H1 (cell line): ENCODE data around the gene TBX6. TPM values are rescaled to one million over a fixed set of nuclear protein-coding genes. Genes with fewer than 3 reads are reported as not detected.
A peak's percentile ranks its signal among the peaks of the same experiment; 100 is the strongest.

Source experiments
- CTCF ChIA-PET: fragments of 300-600 bp; sonication (Branson Sonifier 250); formaldehyde crosslinking; loops from one replicate; lab custom pipeline; 2021; ENCODE audit not compliant: partially characterized antibody; lab: Charles Lee
- POLR2A ChIA-PET: fragments of 300-600 bp; sonication (Branson Sonifier 250); formaldehyde crosslinking; loops from one replicate; lab custom pipeline; 2021; ENCODE audit warnings: inconsistent platforms; ENCODE audit not compliant: partially characterized antibody; lab: Charles Lee
- DNase-seq, 2 experiments: peaks; one replicate each; pipeline versions ENCODE4 v3.0.0 to v3.0.0-alpha.2; 2010 to 2022; ENCODE audit warnings: low spot score in 2 of 2, low read depth in 1 of 2, mixed read lengths in 1 of 2
- FAIRE-seq: peaks from 2 replicates; lab custom pipeline; 2011; peaks lifted over from hg19 to GRCh38; lab: Jason Lieb, UNC
- H2AFZ ChIP-seq: 2 replicates; pipeline ENCODE4 v1.8.1; 2012; ENCODE audit warnings: low read length, inconsistent platforms
- H2AK5ac ChIP-seq: 2 replicates; pipeline ENCODE4 v1.6.1; 2013; ENCODE audit warnings: low read depth, low read length
- H2BK120ac ChIP-seq: replicated peaks from 2 replicates; pipeline ENCODE3; 2013; ENCODE audit warnings: low read depth, low read length, inconsistent platforms
- H2BK12ac ChIP-seq: 2 replicates; pipeline ENCODE4 v1.6.1; 2013; ENCODE audit warnings: low read depth, low read length
- H2BK15ac ChIP-seq: 2 replicates; pipeline ENCODE4 v1.6.1; 2013; ENCODE audit warnings: low read length
- H2BK20ac ChIP-seq: 2 replicates; pipeline ENCODE4 v1.6.1; 2013; ENCODE audit warnings: low read length
- H2BK5ac ChIP-seq: 2 replicates; pipeline ENCODE4 v1.6.1; 2013; ENCODE audit warnings: low read depth, low read length
- H3K14ac ChIP-seq: 2 replicates; pipeline ENCODE4 v1.6.1; 2013; ENCODE audit warnings: inconsistent platforms; ENCODE audit not compliant: insufficient read length
- H3K18ac ChIP-seq: 2 replicates; pipeline ENCODE4 v1.6.1; 2013; ENCODE audit warnings: low read length; ENCODE audit errors: extremely low read depth
- H3K23ac ChIP-seq: 2 replicates; pipeline ENCODE4 v1.6.1; 2013; ENCODE audit warnings: inconsistent platforms; ENCODE audit not compliant: insufficient read length
- H3K23me2 ChIP-seq: 2 replicates; pipeline ENCODE4 v1.6.1; 2013; ENCODE audit warnings: low read depth, low read length
- H3K27ac ChIP-seq: 2 replicates; pipeline ENCODE4 v1.6.1; 2011; ENCODE audit warnings: low read depth, low read length, inconsistent platforms
- H3K27me3 ChIP-seq, 4 experiments: replicated peaks in 1 of 4; 1 replicate in 1 of 4; 2 replicates in 3 of 4; pipeline versions ENCODE4 v1.6.1 to v1.8.1; 2011 to 2013; ENCODE audit warnings: low read length in 3 of 4, mild to moderate bottlenecking in 3 of 4, inconsistent platforms in 2 of 4, mixed read lengths in 2 of 4, moderate library complexity in 1 of 4; ENCODE audit not compliant: control insufficient read depth in 3 of 4, insufficient read depth in 3 of 4; ENCODE audit errors: extremely low read depth in 1 of 4
- H3K36me3 ChIP-seq, 4 experiments: 2 replicates each; pipeline versions ENCODE4 v1.6.1 to v1.8.1; 2011 to 2013; ENCODE audit warnings: mild to moderate bottlenecking in 4 of 4, low read length in 3 of 4, moderate library complexity in 2 of 4, control low read depth in 1 of 4, inconsistent platforms in 1 of 4; ENCODE audit not compliant: insufficient read depth in 4 of 4, control insufficient read depth in 2 of 4
- H3K4ac ChIP-seq: replicated peaks from 2 replicates; pipeline ENCODE3; 2013; ENCODE audit warnings: low read length, low read depth, mixed read lengths, inconsistent platforms; ENCODE audit not compliant: insufficient read length
- H3K4me1 ChIP-seq, 4 experiments: replicated peaks in 1 of 4; 1 replicate in 1 of 4; 2 replicates in 3 of 4; pipeline versions ENCODE4 v1.6.1 to v1.8.1; 2011 to 2013; ENCODE audit warnings: low read length in 3 of 4, inconsistent platforms in 2 of 4, mixed read lengths in 1 of 4; ENCODE audit not compliant: insufficient read depth in 4 of 4, control insufficient read depth in 3 of 4
- H3K4me2 ChIP-seq, 2 experiments: 2 replicates each; pipeline versions ENCODE4 v1.6.1 to v1.8.1; 2011 to 2013; ENCODE audit warnings: low read depth in 2 of 2, low read length in 2 of 2, control low read depth in 1 of 2, inconsistent platforms in 1 of 2, mild to moderate bottlenecking in 1 of 2; ENCODE audit not compliant: insufficient read depth in 1 of 2
- H3K4me3 ChIP-seq, 4 experiments: fragments of 200-600, 300-600 bp in 1 of 4; sonication (generic), shearing (Covaris generic), sonication (Bioruptor Twin) in 1 of 4; 2 replicates each; pipeline versions ENCODE4 v1.5.1 to v1.8.1; 2011 to 2016; ENCODE audit warnings: low read length in 4 of 4, low read depth in 3 of 4, control low read depth in 2 of 4, inconsistent platforms in 2 of 4, mild to moderate bottlenecking in 2 of 4, mixed read lengths in 1 of 4, moderate library complexity in 1 of 4; ENCODE audit not compliant: insufficient read depth in 2 of 4; ENCODE audit errors: extremely low read depth in 1 of 4
- H3K56ac ChIP-seq: replicated peaks from 2 replicates; pipeline ENCODE3; 2013; ENCODE audit warnings: low read depth, mild to moderate bottlenecking, mixed read lengths, low read length, inconsistent platforms; ENCODE audit not compliant: insufficient read length
- H3K79me1 ChIP-seq: 2 replicates; pipeline ENCODE4 v1.6.1; 2013; ENCODE audit warnings: low read depth, low read length, control low read depth
- H3K79me2 ChIP-seq, 2 experiments: 2 replicates each; pipeline versions ENCODE4 v1.6.1 to v1.8.1; 2012 to 2013; ENCODE audit warnings: low read length in 2 of 2, mild to moderate bottlenecking in 2 of 2, inconsistent platforms in 1 of 2; ENCODE audit not compliant: insufficient read depth in 2 of 2, control insufficient read depth in 1 of 2
- H3K9ac ChIP-seq, 4 experiments: replicated peaks in 1 of 4; 1 replicate in 1 of 4; 2 replicates in 3 of 4; pipeline versions ENCODE4 v1.6.1 to v1.8.1; 2011 to 2013; ENCODE audit warnings: low read depth in 3 of 4, low read length in 3 of 4, control low read depth in 2 of 4, mild to moderate bottlenecking in 2 of 4, moderate library complexity in 2 of 4, inconsistent platforms in 1 of 4; ENCODE audit errors: extremely low read depth in 1 of 4
- H3K9me3 ChIP-seq, 2 experiments: 2 replicates each; pipeline versions ENCODE4 v1.6.1 to v1.8.1; 2012 to 2013; ENCODE audit warnings: mild to moderate bottlenecking in 2 of 2, moderate library complexity in 2 of 2, control low read depth in 1 of 2, inconsistent platforms in 1 of 2, low read depth in 1 of 2, low read length in 1 of 2, mixed read lengths in 1 of 2; ENCODE audit not compliant: insufficient read depth in 2 of 2
- H4K20me1 ChIP-seq, 2 experiments: replicated peaks in 1 of 2; 2 replicates each; pipeline versions ENCODE3 to v1.8.1; 2011 to 2013; ENCODE audit warnings: inconsistent platforms in 2 of 2, low read length in 2 of 2, mild to moderate bottlenecking in 1 of 2; ENCODE audit not compliant: insufficient read depth in 2 of 2, control insufficient read depth in 1 of 2
- H4K5ac ChIP-seq: 2 replicates; pipeline ENCODE4 v1.6.1; 2013; ENCODE audit warnings: low read length, low read depth, mixed read lengths, inconsistent platforms; ENCODE audit not compliant: insufficient read length
- H4K8ac ChIP-seq: 2 replicates; pipeline ENCODE4 v1.8.0; 2013; ENCODE audit warnings: mild to moderate bottlenecking, moderate library complexity, low read length, inconsistent platforms; ENCODE audit not compliant: insufficient read depth; ENCODE audit errors: extremely low read depth
- H4K91ac ChIP-seq: replicated peaks from 2 replicates; pipeline ENCODE3; 2013; ENCODE audit warnings: low read length, mixed read lengths, inconsistent platforms; ENCODE audit not compliant: insufficient read length
- CHD2 ChIP-seq: IDR thresholded peaks from 2 replicates; pipeline ENCODE4 v1.6.1; 2012; ENCODE audit warnings: low read length, improper control_type of control experiment
- CREB1 ChIP-seq: IDR thresholded peaks from 2 replicates; pipeline ENCODE4 v1.6.1; 2012; ENCODE audit warnings: inconsistent platforms
- KDM4A ChIP-seq: IDR thresholded peaks from one replicate; pipeline ENCODE4 v1.7.1; 2012; ENCODE audit warnings: low read depth, mild to moderate bottlenecking, moderate library complexity, low read length, inconsistent platforms; ENCODE audit not compliant: severe bottlenecking
- KDM5A ChIP-seq: fragments of 200-600 bp; IDR thresholded peaks from 2 replicates; pipeline ENCODE4 v1.7.1; 2012; ENCODE audit warnings: mild to moderate bottlenecking, low read length, inconsistent platforms, mixed read lengths
- MAFK ChIP-seq: IDR thresholded peaks from 2 replicates; pipeline ENCODE4 v1.6.1; 2012; ENCODE audit warnings: low read depth, mild to moderate bottlenecking, improper control_type of control experiment, low read length
- NRF1 ChIP-seq: IDR thresholded peaks from 2 replicates; pipeline ENCODE4 v1.6.1; 2011; ENCODE audit warnings: mild to moderate bottlenecking, low read depth, low read length, improper control_type of control experiment
- RFX5 ChIP-seq: IDR thresholded peaks from 2 replicates; pipeline ENCODE4 v1.6.1; 2011; ENCODE audit warnings: low read depth, low read length, improper control_type of control experiment, borderline replicate concordance
- SIRT6 ChIP-seq: IDR thresholded peaks from one replicate; pipeline ENCODE4 v1.7.1; 2012; ENCODE audit warnings: low read length, inconsistent platforms
- TEAD4 ChIP-seq: IDR thresholded peaks from 2 replicates; pipeline ENCODE4 v1.6.1; 2012; ENCODE audit warnings: low read depth, low read length, inconsistent platforms, mixed read lengths
- USF2 ChIP-seq: IDR thresholded peaks from 2 replicates; pipeline ENCODE4 v1.6.1; 2011; ENCODE audit warnings: low read length, improper control_type of control experiment
- ZNF274 ChIP-seq: IDR thresholded peaks from 2 replicates; pipeline ENCODE4 v1.7.0; 2012; ENCODE audit warnings: low read length, borderline replicate concordance; ENCODE audit errors: extremely low read depth
- WGBS, 2 experiments: shearing (Covaris generic) in 1 of 2; methylation state at CpG; one replicate each; pipeline versions ENCODE4 v1.1.6 to v1.1.7; 2013 to 2015; ENCODE audit warnings: low lambda C conversion rate in 2 of 2, mixed read lengths in 2 of 2, inconsistent platforms in 1 of 2, low coverage in 1 of 2, missing lambda C conversion rate in 1 of 2; ENCODE audit not compliant: insufficient replicate concordance in 2 of 2, insufficient coverage in 1 of 2, insufficient read length in 1 of 2; ENCODE audit errors: extremely low coverage in 1 of 2, missing lambda C conversion rate in 1 of 2; 5-methylcytosine and 5-hydroxymethylcytosine counted together
- polyA plus RNA-seq, 7 experiments: library from polyadenylated mRNA; depleted of rRNA in 3 of 7; stranded (reverse) in 5 of 7; unstranded in 2 of 7; fragments of >200 nt in 5 of 7; fragments of 200-250 nt in 2 of 7; gene quantifications; 1 replicate in 5 of 7; 2 replicates in 1 of 7; 4 replicates in 1 of 7; pipeline versions ENCODE4 v1.2.1 to v1.2.3, GENCODE V29; 2011 to 2013; ENCODE audit warnings: missing spikeins in 2 of 7, mixed read lengths in 2 of 7
- total RNA-seq: library from RNA; stranded (reverse); fragmentation: NEBNext Ultra II Directional; extraction: Animal tissue kit (Norgen Biotek cat#: 25700); gene quantifications from 2 replicates; pipeline ENCODE4 v1.2.1, GENCODE V29; 2021

The TBX6 gene
- total and polyA plus RNA-seq, 2 of the 8 experiments (the other 6 are each of a cell fraction or from before 2014, with no cell fraction given): 2.2 to 2.8 TPM

GRCh38 chr16:30066761-30067583 lies 24.8 kb downstream of the TBX6 start:
- Histone ChIP-seq H4K20me1 (peaks cover 16 to 35% of the 10 kb centered on the region in 2 experiments), H3K4me3 (peak overlapping the region; percentile 71 to 92 (median 88)), H3K14ac (no peak overlapping the region), H2BK120ac (no peak overlapping the region), H3K4me2 (peak overlapping the region; percentile 73 to 81), H3K27ac (0 out of 2 replicates have a peak overlapping the region, but pooled peaks have one; percentile 25), H3K23ac (no peak overlapping the region), H2BK15ac (no peak overlapping the region), H3K79me2 (peaks cover 15 to 30% of the 10 kb centered on the region in 2 experiments), H2AFZ (no peak overlapping the region), H3K36me3 (peaks cover 19 to 49% (median 45%) of the 10 kb centered on the region in 4 experiments), H3K23me2 (peaks cover 18% of the 10 kb centered on the region), H3K4me1 (peaks cover 6 to 23% (median 11%) of the 10 kb centered on the region in 4 experiments), H3K9ac (peak overlapping the region in 3 of 4 experiments; percentile 81 to 85 (median 83); a peak in 5 of 7 replicates), H4K8ac (peak overlapping the region; percentile 30), H4K5ac (no peak overlapping the region), H3K9me3 (no peaks in the 10 kb centered on the region), H3K18ac (peak overlapping the region; percentile 32; the same call in 1 of the 2 replicates), H4K91ac (no peak overlapping the region), H2BK12ac (0 out of 2 replicates have a peak overlapping the region, but pooled peaks have one; percentile 43), H3K4ac (no peak overlapping the region), H2BK20ac (no peak overlapping the region), H3K56ac (no peak overlapping the region), H2BK5ac (peak overlapping the region; percentile 96; the same call in 1 of the 2 replicates), H2AK5ac (no peak overlapping the region), H3K27me3 (no peaks in the 10 kb centered on the region), H3K79me1 (peaks cover 9% of the 10 kb centered on the region; the same call in 1 of the 2 replicates)
- FAIRE-seq: no peak
- DNase-seq: no peak
- no peak for TF ChIP-seq CHD2
- TF ChIP-seq MAFK: no peak
- TF ChIP-seq ZNF274: no peak
- TF ChIP-seq CREB1: no peak
- TF ChIP-seq RFX5: no peak
- no peak for TF ChIP-seq SIRT6
- no peak for TF ChIP-seq USF2
- no peak for TF ChIP-seq NRF1
- no peak for TF ChIP-seq KDM4A
- TF ChIP-seq TEAD4: no peak
- TF ChIP-seq KDM5A: no peak
- WGBS, 2 experiments: 86% methylated on average over 21 of the region's 21 CpGs; no CpG with 5 or more reads in 1 of the 2 experiments
- POLR2A ChIA-PET: interaction anchor here (0.7 to 21.2 kb wide), 12 partner anchors 11 to 531 kb away, joined by 3 to 353 read pairs (median 4); partner anchors contain the start of genes PPP4C, TBX6, TLCD3B and YPEL3
- CTCF ChIA-PET: interaction anchor here (0.8 to 7.3 kb wide), 7 partner anchors 10 to 67 kb away, joined by 3 to 51 read pairs (median 6); partner anchors contain the start of genes GDPD3, PPP4C and TBX6
